ENCODE results near the gene ZNF628.
A peak's percentile ranks its signal among the peaks of the same experiment; 100 is the strongest.

The ZNF628 gene

DNA sequence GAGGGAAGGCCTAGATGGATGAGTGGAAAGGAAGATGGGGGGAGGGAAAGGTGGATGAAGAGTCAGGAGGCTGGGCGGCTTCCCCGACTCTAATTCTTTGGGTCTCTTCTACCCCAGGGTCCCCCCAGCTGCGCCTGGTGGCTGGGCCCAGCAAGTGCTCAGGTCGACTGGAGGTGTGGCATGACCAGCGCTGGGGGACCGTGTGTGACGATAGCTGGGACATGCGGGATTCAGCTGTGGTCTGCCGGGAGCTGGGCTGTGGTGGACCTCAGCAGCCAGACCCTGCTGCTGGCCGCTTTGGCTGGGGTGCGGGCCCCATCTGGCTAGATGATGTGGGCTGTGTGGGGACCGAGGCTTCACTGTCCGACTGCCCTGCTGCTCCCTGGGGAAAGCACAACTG lies 21.3 kb downstream of the ZNF628 start:
- DNase-seq: no peak

DNA sequence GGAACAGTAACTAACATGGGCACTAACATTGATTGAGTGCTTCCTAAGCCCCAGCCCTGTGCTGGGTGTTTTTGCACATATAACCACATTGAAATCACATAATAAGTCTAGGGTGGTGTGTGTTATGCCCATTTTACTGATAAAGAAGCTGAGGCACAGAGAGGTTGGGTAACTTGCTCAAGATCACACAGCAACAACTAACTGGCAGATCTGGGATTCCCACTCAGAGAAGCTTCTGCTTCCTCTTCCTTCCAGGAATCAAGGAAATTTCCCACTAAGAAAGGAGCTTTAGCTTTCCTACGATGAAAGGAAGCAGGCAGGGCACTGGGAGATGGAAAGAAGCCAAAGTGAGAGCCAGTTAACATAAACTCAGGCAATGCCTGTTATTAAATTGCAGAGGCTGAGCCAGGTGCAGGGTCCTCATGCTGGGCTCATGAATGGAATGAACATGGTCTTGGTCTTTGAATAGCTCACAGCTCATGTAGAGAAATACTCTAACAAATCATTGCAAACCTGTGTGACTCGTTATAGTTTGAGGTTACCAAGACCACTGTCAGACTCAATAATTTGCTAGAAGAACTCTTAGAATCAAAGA lies 21.9 kb downstream of the ZNF628 start:
- DNase-seq: no peak

DNA sequence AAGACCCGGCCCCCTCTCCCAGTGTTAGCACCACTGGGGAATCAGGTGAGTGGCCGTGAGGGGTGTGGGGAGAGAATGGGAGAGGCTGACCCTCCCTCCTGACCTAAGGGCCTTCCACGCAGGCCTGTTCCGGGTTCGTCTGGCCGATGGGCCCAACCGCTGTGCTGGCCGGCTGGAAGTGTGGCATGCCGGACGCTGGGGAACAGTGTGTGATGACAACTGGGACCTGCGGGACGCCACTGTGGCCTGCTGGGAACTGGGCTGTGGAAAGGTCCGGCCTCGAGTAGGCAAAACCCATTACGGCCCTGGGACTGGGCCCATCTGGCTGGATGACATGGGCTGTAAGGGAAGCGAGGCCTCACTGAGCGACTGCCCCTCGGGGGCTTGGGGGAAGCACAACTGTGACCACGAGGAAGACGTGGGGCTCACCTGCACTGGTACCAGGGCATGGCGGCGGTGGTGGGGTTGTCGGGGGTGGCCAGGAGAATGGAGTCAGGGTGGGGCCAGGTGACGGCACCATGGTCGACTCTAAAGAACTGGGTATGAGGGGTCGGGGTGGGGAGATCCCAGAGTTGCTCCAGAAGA lies 24.0 kb downstream of the ZNF628 start:
- DNase-seq: no peak

GRCh38 chr19:55502197-55502952 lies 26.0 kb downstream of the ZNF628 start:
- DNase-seq: no peak

GRCh38 chr19:55503157-55503501 lies 26.7 kb downstream of the ZNF628 start:
- no peak for DNase-seq

- DNase-seq: peak; percentile 91
Observed at GRCh38 chr19:55503502-55504251, 27.3 kb downstream of the ZNF628 start.

- no peak for DNase-seq
Observed at GRCh38 chr19:55504252-55504603, 27.8 kb downstream of the ZNF628 start.

DNA sequence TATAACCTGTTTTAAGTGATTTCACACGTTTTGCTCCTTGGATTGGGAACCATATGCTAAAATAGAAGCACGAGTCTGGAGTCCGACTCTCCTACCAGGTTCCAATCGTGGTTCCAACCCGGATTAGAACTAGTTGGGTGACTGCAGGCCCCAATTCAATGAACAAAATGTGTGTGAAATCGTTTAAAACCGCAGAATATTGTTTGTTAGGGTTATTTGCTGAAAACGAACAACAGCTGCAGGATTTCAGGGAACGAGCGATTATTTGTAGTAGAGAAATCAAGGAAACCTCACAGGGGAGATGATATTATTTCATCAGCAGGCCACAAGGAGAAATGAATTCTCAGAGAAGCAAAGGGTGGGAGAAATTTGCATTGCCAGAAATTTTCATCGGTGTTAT lies 28.6 kb downstream of the ZNF628 start:
- no peak for DNase-seq

DNA sequence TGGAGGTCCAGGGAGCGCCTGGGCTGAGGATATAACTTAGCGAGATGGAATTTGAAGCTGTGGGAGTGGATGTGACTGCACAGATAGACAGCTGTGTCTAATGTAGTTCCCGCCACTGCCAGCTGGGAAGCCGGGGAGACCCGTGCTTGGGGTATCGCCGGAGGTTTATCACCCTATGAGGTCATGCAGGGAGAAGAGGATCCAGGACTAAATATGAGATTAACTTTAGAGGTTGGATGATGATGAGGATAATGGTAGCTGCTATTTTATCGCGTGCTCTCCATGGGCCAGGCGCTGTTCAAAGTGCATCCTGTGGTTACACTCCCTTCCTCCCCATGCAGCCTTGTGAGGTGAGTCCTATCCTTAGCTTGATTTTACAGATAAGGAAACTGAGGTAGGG lies 31.7 kb downstream of the ZNF628 start:
- no peak for DNase-seq

DNA sequence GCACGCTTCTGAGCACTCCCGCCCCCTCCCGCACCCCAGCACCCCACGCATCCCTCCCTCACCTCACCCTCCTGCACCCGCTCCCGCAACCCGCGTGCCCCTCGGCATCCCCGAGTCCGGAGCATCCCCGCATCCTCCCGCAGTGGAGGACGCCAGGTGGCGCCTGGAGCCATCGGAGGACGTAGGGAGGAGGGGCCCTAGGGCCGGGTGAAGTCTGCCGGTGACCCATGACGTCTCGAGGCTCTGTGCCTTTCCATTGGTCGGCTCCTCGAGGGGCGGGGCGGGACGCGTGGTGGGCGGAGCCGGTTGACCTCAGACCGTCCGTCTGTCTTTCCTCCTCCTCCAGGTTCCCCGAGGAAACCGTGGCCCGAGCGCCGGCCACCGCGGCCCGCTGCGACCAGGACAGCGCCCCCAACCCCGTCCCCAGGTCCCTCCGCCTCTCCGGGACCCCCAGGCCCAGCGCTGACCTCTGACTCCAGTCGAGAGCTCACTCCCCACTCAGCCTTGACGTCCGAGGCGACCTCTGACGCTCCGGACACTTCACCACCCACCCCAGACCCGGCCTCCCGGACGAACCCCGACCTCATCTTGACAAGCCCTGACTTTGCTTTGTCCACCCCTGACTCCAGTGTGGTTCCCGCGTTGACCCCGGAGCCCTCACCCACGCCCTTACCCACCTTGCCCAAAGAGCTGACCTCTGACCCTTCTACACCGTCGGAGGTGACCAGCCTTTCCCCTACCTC lies 40.6 kb downstream of the ZNF628 start:
- DNase-seq: peak; percentile 90

DNA sequence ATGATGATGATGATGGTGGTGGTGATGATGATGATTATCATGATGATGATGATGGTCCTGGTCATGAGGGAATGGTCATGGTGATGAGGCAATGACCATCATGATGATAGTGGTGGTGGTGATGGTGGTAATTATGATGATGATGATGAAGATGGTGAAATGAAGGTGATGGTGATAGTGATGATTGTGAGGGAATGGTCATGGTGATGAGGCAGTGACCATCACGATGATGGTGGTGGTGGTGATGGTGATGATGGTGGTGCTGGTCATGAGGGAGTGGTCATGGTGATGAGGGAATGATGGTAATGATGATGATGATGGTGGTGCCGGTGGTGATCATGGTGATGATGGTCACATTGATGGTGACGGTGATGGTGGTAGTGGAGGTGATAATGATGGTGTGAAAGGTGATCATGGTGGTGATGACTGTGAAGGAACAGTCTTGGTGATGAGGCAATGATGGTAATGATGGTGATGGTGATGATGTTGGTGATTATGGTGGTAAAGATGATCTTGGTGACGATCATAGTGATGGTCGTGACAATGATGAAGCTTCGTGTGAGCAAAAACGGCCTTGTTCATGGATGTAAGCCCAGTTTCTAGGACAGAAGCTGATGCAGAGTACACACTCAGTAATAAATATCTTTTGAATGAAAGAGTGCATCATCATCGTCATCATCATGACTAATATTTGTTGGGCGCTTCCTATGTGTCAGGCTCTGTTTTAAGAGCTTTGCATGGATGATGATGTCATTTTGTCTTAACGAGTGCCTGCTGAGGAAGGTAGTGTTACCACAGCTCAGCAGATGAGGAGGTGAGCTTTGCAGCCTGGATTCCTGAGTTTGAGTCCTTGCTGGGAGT lies 43.3 kb downstream of the ZNF628 start:
- DNase-seq: peak; percentile 76

DNA sequence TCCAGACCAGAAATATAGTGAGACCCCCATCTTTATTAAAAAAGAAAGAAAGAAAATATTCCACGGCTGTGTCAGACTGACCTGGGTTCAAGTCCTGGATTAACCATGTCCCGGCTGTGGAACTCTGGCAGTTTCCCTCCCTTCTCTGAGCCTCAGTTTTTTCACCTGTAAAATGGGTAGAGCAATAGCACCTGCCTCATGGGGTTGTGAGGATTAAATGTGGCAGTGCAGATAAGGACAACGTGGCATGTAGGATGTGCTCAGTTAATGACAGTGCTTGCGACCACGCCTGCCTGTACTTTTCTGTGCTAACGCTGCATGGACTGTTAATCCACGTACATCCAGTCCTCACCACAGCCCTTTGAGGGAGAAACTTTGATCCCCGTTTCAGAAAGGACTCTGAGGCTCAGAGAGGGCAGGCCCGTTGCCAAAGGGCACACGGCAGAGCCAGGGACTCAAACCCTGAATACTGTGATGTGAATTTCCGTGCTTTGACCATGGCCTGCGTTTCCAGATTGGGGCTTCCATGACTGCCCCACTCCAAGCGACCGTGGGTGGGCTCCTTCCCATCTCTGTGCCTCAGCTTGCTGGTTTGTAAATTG lies 44.4 kb downstream of the ZNF628 start:
- DNase-seq: no peak

GRCh38 chr19:55525289-55526101 lies 49.1 kb downstream of the ZNF628 start:
- no peak for DNase-seq

DNA sequence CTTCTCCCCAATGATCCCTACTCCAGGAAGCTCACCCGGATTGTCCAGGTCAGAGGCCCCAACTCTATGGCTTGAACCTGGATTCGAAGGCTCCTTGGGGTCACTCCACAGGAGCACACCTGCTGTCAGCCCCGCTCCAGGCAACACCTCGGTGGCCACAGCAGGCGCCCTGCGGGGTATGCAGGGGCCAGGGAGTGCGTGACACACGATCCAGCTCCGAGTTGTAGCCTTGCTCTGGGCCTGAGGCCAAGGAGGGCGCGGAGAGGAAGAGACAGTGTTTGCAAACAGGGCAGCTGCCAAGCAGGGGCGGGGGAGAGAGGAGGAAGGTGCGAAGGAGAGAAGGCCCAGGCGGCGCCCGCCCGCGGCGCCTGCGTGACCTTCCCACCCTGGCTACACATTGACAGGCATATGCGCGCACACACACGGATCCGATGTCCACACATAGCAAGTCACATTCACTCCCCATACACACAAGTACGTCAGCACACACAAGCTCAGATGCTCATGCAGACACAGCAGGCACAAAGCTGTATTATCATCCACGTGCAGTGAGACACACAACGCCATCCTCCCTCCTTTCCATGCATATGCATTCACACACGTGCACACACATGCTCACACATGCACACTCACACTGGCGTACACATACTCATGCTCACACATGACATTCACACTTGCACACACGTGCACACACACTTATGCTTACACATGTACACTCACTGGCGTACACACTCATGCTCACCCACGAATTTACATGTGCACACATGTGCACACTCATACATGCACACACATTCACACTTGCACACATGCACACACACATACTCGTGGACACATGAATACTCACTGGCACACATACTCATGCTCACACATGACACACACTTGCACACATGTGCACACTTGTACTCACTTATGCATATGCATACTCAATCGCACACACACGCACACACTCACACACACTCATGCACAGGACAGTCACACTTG lies 50.1 kb downstream of the ZNF628 start:
- DNase-seq: peak; percentile 41

DNA sequence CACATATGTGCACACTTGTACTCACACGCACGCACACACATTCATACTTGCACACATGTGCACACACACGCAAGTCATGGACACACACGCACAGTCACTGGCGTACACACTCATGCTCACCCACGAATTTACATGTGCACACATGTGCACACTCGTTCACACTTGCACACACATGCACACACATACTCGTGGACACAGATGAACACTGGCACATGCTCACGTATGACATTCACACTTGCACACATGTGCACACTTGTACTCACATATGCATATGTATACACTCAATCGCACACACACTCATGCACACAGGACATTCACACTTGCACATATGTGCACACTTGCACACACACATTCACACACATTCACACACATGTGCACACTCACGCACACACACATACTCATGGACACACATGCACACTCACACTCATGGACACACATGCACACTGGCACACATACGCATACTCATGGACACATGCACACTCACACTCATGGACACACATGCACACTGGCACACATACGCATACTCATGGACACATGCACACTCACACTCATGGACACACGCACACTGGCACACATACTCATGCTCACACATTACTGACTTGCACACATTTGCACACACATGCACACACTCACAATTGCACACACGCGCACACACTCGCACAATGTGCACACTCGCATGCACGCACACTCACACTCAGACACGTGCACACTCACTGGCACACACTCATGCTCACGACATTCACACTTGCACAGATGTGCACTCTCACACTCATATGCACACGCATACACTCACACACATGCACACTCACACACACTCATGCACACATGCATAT lies 51.0 kb downstream of the ZNF628 start:
- DNase-seq: no peak

- DNase-seq: peak; percentile 34
Observed at GRCh38 chr19:55528030-55528803, 51.8 kb downstream of the ZNF628 start.

DNA sequence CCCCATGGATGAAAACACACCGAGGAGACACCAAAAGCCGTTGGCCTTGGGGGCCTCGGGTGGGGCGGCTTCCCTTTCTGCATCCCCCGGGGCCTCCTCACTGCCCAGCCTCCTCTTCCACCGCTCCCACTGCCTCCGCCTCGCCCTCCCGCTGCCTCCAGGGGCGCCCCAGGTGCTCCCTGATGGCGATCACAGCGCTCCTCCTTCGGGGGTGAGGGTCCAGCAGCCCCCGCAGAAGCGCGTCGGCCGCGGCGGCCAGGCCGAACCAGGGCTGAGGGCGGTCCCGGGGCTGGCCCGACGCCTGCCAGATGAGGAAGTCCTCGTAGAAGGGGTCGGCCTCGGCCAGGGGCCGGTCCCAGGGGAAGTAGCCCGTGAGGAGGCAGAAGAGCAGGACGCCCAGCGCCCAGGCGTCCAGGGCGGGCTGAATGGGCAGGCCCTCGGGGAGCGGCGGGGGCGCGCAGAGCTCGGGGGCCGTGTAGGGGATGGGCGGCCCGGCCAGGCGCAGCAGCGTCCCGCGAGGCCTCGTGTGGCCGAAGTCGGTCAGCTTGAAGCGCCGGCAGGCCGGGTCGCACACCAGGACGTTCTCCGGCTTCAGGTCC lies 53.3 kb downstream of the ZNF628 start:
- no peak for DNase-seq
